A549 (cell line): ENCODE data around the gene LOX.

Experiments used
- BCL3 ChIP-seq: fragments of >200 bp; sonication (Bioruptor Twin); formaldehyde crosslinking; IDR thresholded peaks from 3 replicates; pipeline ENCODE4 v1.6.1; 2016
- CBX8 ChIP-seq: fragments of 200-600 bp; sonication (generic); IDR thresholded peaks from 2 replicates; pipeline ENCODE4 v1.6.1; 2016
- CHD2 ChIP-seq: fragments of 150-350 bp; IDR thresholded peaks from 2 replicates; pipeline ENCODE4 v1.6.1; 2014; ENCODE audit warnings: low read length; ENCODE audit not compliant: partially characterized antibody
- CHD4 ChIP-seq: fragments of 200-600 bp; sonication (generic); IDR thresholded peaks from 2 replicates; pipeline ENCODE4 v1.6.1; 2016; ENCODE audit warnings: antibody characterized with exemption, mild to moderate bottlenecking, borderline replicate concordance
- CTCF ChIP-seq: fragments of >200 bp; sonication (Bioruptor Twin); formaldehyde crosslinking; IDR thresholded peaks from 3 replicates; pipeline ENCODE4 v1.5.1; 2016
- E2F6 ChIP-seq: IDR thresholded peaks from 2 replicates; pipeline ENCODE4 v1.6.1; 2012; ENCODE audit warnings: low read depth, borderline replicate concordance
- ELK1 ChIP-seq: fragments of 150-350 bp; IDR thresholded peaks from 2 replicates; pipeline ENCODE4 v1.6.1; 2014; ENCODE audit warnings: low read depth, mild to moderate bottlenecking, low read length
- MYC ChIP-seq: IDR thresholded peaks from 2 replicates; pipeline ENCODE4 v1.6.1; 2012; ENCODE audit warnings: mild to moderate bottlenecking, inconsistent platforms, low read length, improper control_type of control experiment, borderline replicate concordance
- NFE2L2 ChIP-seq: fragments of 150-350 bp; conservative IDR thresholded peaks from 2 replicates; pipeline ENCODE4 v1.6.1; 2014; ENCODE audit warnings: low read length
- PBX3 ChIP-seq: IDR thresholded peaks from 2 replicates; pipeline ENCODE4 v1.6.1; 2012
- POLR2A ChIP-seq: IDR thresholded peaks from 2 replicates; pipeline ENCODE4 v1.6.1; 2012; ENCODE audit warnings: mild to moderate bottlenecking, low read length
- RCOR1 ChIP-seq: fragments of 150-350 bp; IDR thresholded peaks from 2 replicates; pipeline ENCODE4 v1.6.1; 2014; ENCODE audit warnings: antibody characterized with exemption, low read length, low read depth
- RFX5 ChIP-seq: fragments of 450-650 bp; IDR thresholded peaks from 2 replicates; pipeline ENCODE4 v1.7.1; 2014; ENCODE audit warnings: antibody characterized with exemption, mild to moderate bottlenecking, moderate library complexity

GRCh38 chr5:122036326-122036725 lies 41.7 kb downstream of the LOX start:
- TF ChIP-seq CTCF: no peak
- TF ChIP-seq POLR2A: no peak
- no peak for TF ChIP-seq E2F6
- TF ChIP-seq BCL3: no peak
- no peak for TF ChIP-seq CBX8
- no peak for TF ChIP-seq CHD2
- TF ChIP-seq PBX3: no peak
- TF ChIP-seq MYC: no peak
- no peak for TF ChIP-seq NFE2L2
- TF ChIP-seq CHD4: no peak
- no peak for TF ChIP-seq RFX5
- no peak for TF ChIP-seq ELK1
- no peak for TF ChIP-seq RCOR1
